ENCODE results near the gene LRP6. TPM values are rescaled to one million over a fixed set of nuclear protein-coding genes. Genes with fewer than 3 reads are reported as not detected.
A peak's percentile ranks its signal among the peaks of the same experiment; 100 is the strongest.
"Not testable (repeated sequence)": the region's sequence is repeated elsewhere in the genome, so short reads cannot be mapped to it uniquely, and the experiment has no call there.

LRP6 gene
- total and polyA plus RNA-seq, 3 experiments from 2014 or later: 0.12 to 2.4 (median 0.94) TPM

- H3K36me3 Mint-ChIP-seq; H3K4me3 Mint-ChIP-seq; H3K4me3 ChIP-seq (ENCODE audit: low read length); POLR2A ChIA-PET; H3K4me1 Mint-ChIP-seq; H3K27me3 ChIP-seq (ENCODE audit: insufficient read depth, low read length, poor library complexity, severe bottlenecking); CTCF ChIA-PET; H3K27ac Mint-ChIP-seq; H3K9me3 ChIP-seq (ENCODE audit: low read length); H3K27ac ChIP-seq (ENCODE audit: low read depth, low read length); H3K9me3 Mint-ChIP-seq; DNase-seq; H3K4me1 ChIP-seq (ENCODE audit: insufficient read depth, low read length); H3K36me3 ChIP-seq (ENCODE audit: insufficient read depth, low read length): not testable (repeated sequence)
- peaks cover 18 to 41% of the 10 kb centered on the region in 2 donors for H3K27me3 Mint-ChIP-seq
These were observed 10.5 kb downstream of the LRP6 start for GRCh38 chr12:12256291-12256757.

- Mint-ChIP-seq H3K27ac (no peak overlapping the region), H3K27me3 (peaks cover 13 to 29% of the 10 kb centered on the region in 2 donors), H3K4me1 (peaks cover 4 to 7% (median 6%) of the 10 kb centered on the region in 3 donors), H3K36me3 (no peaks in the 10 kb centered on the region), H3K4me3 (no peak overlapping the region), H3K9me3 (peaks cover 0 to 1% (median 0%) of the 10 kb centered on the region in 5 donors)
- DNase-seq: no peak
- no peak overlapping the region for H3K27ac ChIP-seq (ENCODE audit: low read depth, low read length)
- H3K4me3 ChIP-seq (ENCODE audit: low read length): no peak overlapping the region
- no peaks in the 10 kb centered on the region for H3K9me3 ChIP-seq (ENCODE audit: low read length)
- H3K27me3 ChIP-seq (ENCODE audit: insufficient read depth, low read length, poor library complexity, severe bottlenecking): no peaks in the 10 kb centered on the region
- no peaks in the 10 kb centered on the region for H3K36me3 ChIP-seq (ENCODE audit: insufficient read depth, low read length)
- POLR2A ChIA-PET: no interaction called here
- peaks cover 2% of the 10 kb centered on the region for H3K4me1 ChIP-seq (ENCODE audit: insufficient read depth, low read length)
- CTCF ChIA-PET: no interaction called here
These were observed 12.3 kb downstream of the LRP6 start for GRCh38 chr12:12254553-12254952.

- Histone ChIP-seq H3K27ac (ENCODE audit: low read depth, low read length) (no peak overlapping the region), H3K4me1 (ENCODE audit: insufficient read depth, low read length) (peaks cover 7% of the 10 kb centered on the region), H3K27me3 (ENCODE audit: insufficient read depth, low read length, poor library complexity, severe bottlenecking) (no peaks in the 10 kb centered on the region), H3K36me3 (ENCODE audit: insufficient read depth, low read length) (no peaks in the 10 kb centered on the region), H3K9me3 (ENCODE audit: low read length) (no peaks in the 10 kb centered on the region), H3K4me3 (ENCODE audit: low read length) (no peak overlapping the region)
- Mint-ChIP-seq H3K9me3 (peaks cover 0 to 2% (median 0%) of the 10 kb centered on the region in 5 donors), H3K36me3 (no peaks in the 10 kb centered on the region), H3K27ac (peak overlapping the region in 1 of 8 donors; percentile 16), H3K27me3 (peaks cover 2 to 4% of the 10 kb centered on the region in 2 donors), H3K4me1 (peaks cover 8 to 14% (median 11%) of the 10 kb centered on the region in 3 donors), H3K4me3 (no peak overlapping the region)
- DNase-seq: no peak
- ChIA-PET CTCF (no interaction called here), POLR2A (no interaction called here)
These were observed 17.4 kb downstream of the LRP6 start for GRCh38 chr12:12249216-12250050.

- no peak overlapping the region for H3K4me3 ChIP-seq (ENCODE audit: low read length)
- H3K4me1 Mint-ChIP-seq: peaks cover 8 to 14% (median 11%) of the 10 kb centered on the region in 3 donors
- no peaks in the 10 kb centered on the region for H3K36me3 ChIP-seq (ENCODE audit: insufficient read depth, low read length)
- POLR2A ChIA-PET: no interaction called here
- peaks cover 0 to 2% (median 0%) of the 10 kb centered on the region in 5 donors for H3K9me3 Mint-ChIP-seq
- H3K27ac Mint-ChIP-seq: no peak overlapping the region
- peaks cover 7% of the 10 kb centered on the region for H3K4me1 ChIP-seq (ENCODE audit: insufficient read depth, low read length)
- H3K27me3 ChIP-seq (ENCODE audit: insufficient read depth, low read length, poor library complexity, severe bottlenecking): no peaks in the 10 kb centered on the region
- no peaks in the 10 kb centered on the region for H3K36me3 Mint-ChIP-seq
- no peaks in the 10 kb centered on the region for H3K9me3 ChIP-seq (ENCODE audit: low read length)
- DNase-seq: no peak
- H3K27ac ChIP-seq (ENCODE audit: low read depth, low read length): no peak overlapping the region
- H3K4me3 Mint-ChIP-seq: no peak overlapping the region
- CTCF ChIA-PET: no interaction called here
- H3K27me3 Mint-ChIP-seq: peaks cover 1 to 5% of the 10 kb centered on the region in 2 donors
These were observed 19.3 kb downstream of the LRP6 start for GRCh38 chr12:12247584-12247983.

- Mint-ChIP-seq H3K4me1 (peaks cover 2 to 5% (median 3%) of the 10 kb centered on the region in 3 donors), H3K27ac (no peak overlapping the region), H3K36me3 (no peaks in the 10 kb centered on the region), H3K9me3 (peaks cover 0 to 2% (median 0%) of the 10 kb centered on the region in 5 donors), H3K27me3 (peaks cover 2 to 12% of the 10 kb centered on the region in 2 donors), H3K4me3 (no peak overlapping the region)
- POLR2A ChIA-PET: no interaction called here
- H3K27me3 ChIP-seq (ENCODE audit: insufficient read depth, low read length, poor library complexity, severe bottlenecking): no peaks in the 10 kb centered on the region
- H3K27ac ChIP-seq (ENCODE audit: low read depth, low read length): no peak overlapping the region
- no peak overlapping the region for H3K4me3 ChIP-seq (ENCODE audit: low read length)
- peaks cover 3% of the 10 kb centered on the region for H3K4me1 ChIP-seq (ENCODE audit: insufficient read depth, low read length)
- CTCF ChIA-PET: no interaction called here
- H3K9me3 ChIP-seq (ENCODE audit: low read length): no peaks in the 10 kb centered on the region
- DNase-seq: no peak
- no peaks in the 10 kb centered on the region for H3K36me3 ChIP-seq (ENCODE audit: insufficient read depth, low read length)
These were observed 22.5 kb downstream of the LRP6 start for GRCh38 chr12:12244341-12244740.

GRCh38 chr12:12240662-12241340, 26.0 kb downstream of the LRP6 start:
- H3K4me1 ChIP-seq (ENCODE audit: insufficient read depth, low read length): no peaks in the 10 kb centered on the region
- ChIA-PET POLR2A (no interaction called here), CTCF (no interaction called here)
- no peak overlapping the region for H3K4me3 Mint-ChIP-seq
- H3K36me3 ChIP-seq (ENCODE audit: insufficient read depth, low read length): no peaks in the 10 kb centered on the region
- H3K27ac ChIP-seq (ENCODE audit: low read depth, low read length): no peak overlapping the region
- H3K4me3 ChIP-seq (ENCODE audit: low read length): no peak overlapping the region
- DNase-seq: no peak
- peaks cover 3 to 20% of the 10 kb centered on the region in 2 donors for H3K27me3 Mint-ChIP-seq
- H3K4me1 Mint-ChIP-seq: no peaks in the 10 kb centered on the region
- no peaks in the 10 kb centered on the region for H3K36me3 Mint-ChIP-seq
- no peaks in the 10 kb centered on the region for H3K9me3 ChIP-seq (ENCODE audit: low read length)
- no peaks in the 10 kb centered on the region for H3K9me3 Mint-ChIP-seq
- no peak overlapping the region for H3K27ac Mint-ChIP-seq
- H3K27me3 ChIP-seq (ENCODE audit: insufficient read depth, low read length, poor library complexity, severe bottlenecking): no peaks in the 10 kb centered on the region

GRCh38 chr12:12239127-12239526, 27.7 kb downstream of the LRP6 start:
- no peak overlapping the region for H3K4me3 Mint-ChIP-seq
- CTCF ChIA-PET: no interaction called here
- POLR2A ChIA-PET: interaction anchor here (0.5 kb wide), 1 partner anchor 425 kb away, joined by 3 read pairs; no protein-coding TSS in a partner anchor
- peaks cover 5 to 24% of the 10 kb centered on the region in 2 donors for H3K27me3 Mint-ChIP-seq
- H3K9me3 Mint-ChIP-seq: no peaks in the 10 kb centered on the region
- Histone ChIP-seq H3K4me3 (ENCODE audit: low read length) (no peak overlapping the region), H3K27ac (ENCODE audit: low read depth, low read length) (no peak overlapping the region), H3K27me3 (ENCODE audit: insufficient read depth, low read length, poor library complexity, severe bottlenecking) (no peaks in the 10 kb centered on the region), H3K36me3 (ENCODE audit: insufficient read depth, low read length) (no peaks in the 10 kb centered on the region), H3K9me3 (ENCODE audit: low read length) (no peaks in the 10 kb centered on the region), H3K4me1 (ENCODE audit: insufficient read depth, low read length) (no peaks in the 10 kb centered on the region)
- DNase-seq: no peak
- H3K27ac Mint-ChIP-seq: no peak overlapping the region
- H3K4me1 Mint-ChIP-seq: no peaks in the 10 kb centered on the region
- no peaks in the 10 kb centered on the region for H3K36me3 Mint-ChIP-seq

- Mint-ChIP-seq H3K27ac (no peak overlapping the region), H3K36me3 (no peaks in the 10 kb centered on the region), H3K27me3 (peaks cover 5 to 26% of the 10 kb centered on the region in 2 donors), H3K4me3 (no peak overlapping the region), H3K4me1 (no peaks in the 10 kb centered on the region), H3K9me3 (no peaks in the 10 kb centered on the region)
- H3K4me1 ChIP-seq (ENCODE audit: insufficient read depth, low read length): no peaks in the 10 kb centered on the region
- H3K9me3 ChIP-seq (ENCODE audit: low read length): no peaks in the 10 kb centered on the region
- CTCF ChIA-PET: no interaction called here
- POLR2A ChIA-PET: no interaction called here
- H3K27me3 ChIP-seq (ENCODE audit: insufficient read depth, low read length, poor library complexity, severe bottlenecking): no peaks in the 10 kb centered on the region
- no peak overlapping the region for H3K4me3 ChIP-seq (ENCODE audit: low read length)
- H3K36me3 ChIP-seq (ENCODE audit: insufficient read depth, low read length): no peaks in the 10 kb centered on the region
- no peak for DNase-seq
- no peak overlapping the region for H3K27ac ChIP-seq (ENCODE audit: low read depth, low read length)
These were observed 28.2 kb downstream of the LRP6 start for GRCh38 chr12:12238605-12239004.

All from CD8-positive, alpha-beta memory T cell (primary cell).